HepG2 (cell line): Measurements from ENCODE around the gene BCL6. TPM values are rescaled to one million over a fixed set of nuclear protein-coding genes. Genes with fewer than 3 reads are reported as not detected.

Source experiments
- EHMT2 ChIP-seq: fragments of 200-600 bp; sonication (generic); IDR thresholded peaks from 2 replicates; pipeline ENCODE4 v1.7.0; 2017; ENCODE audit warnings: antibody characterized with exemption, low read depth, low read length, borderline replicate concordance
- GLI4 ChIP-seq: sonication (generic); formaldehyde crosslinking; IDR thresholded peaks from 2 replicates; pipeline ENCODE4 v1.5.1; 2020; ENCODE audit warnings: missing genetic modification reagents, mild to moderate bottlenecking, moderate library complexity, borderline replicate concordance
- GZF1 ChIP-seq: sonication (generic); formaldehyde crosslinking; IDR thresholded peaks from 2 replicates; pipeline ENCODE4 v1.5.1; 2020; ENCODE audit warnings: mild to moderate bottlenecking, missing genetic modification reagents
- SCMH1 ChIP-seq: sonication (generic); formaldehyde crosslinking; IDR thresholded peaks from 2 replicates; pipeline ENCODE4 v1.9.0; 2021; ENCODE audit warnings: missing genetic modification reagents, mild to moderate bottlenecking, borderline replicate concordance
- SP140L ChIP-seq: sonication (generic); formaldehyde crosslinking; IDR thresholded peaks from 2 replicates; pipeline ENCODE4 v1.4.0; 2020; ENCODE audit warnings: missing genetic modification reagents, borderline replicate concordance
- TBP ChIP-seq: sonication (generic); formaldehyde crosslinking; IDR thresholded peaks from 2 replicates; pipeline ENCODE4 v1.5.0; 2020; ENCODE audit warnings: missing genetic modification reagents
- TGIF2 ChIP-seq: IDR thresholded peaks from 2 replicates; pipeline ENCODE4 v1.6.1; 2016; ENCODE audit warnings: control low read depth, missing compliant biosample characterization
- ZNF235 ChIP-seq: sonication (generic); formaldehyde crosslinking; IDR thresholded peaks from 2 replicates; pipeline ENCODE4 v1.8.1; 2023; ENCODE audit warnings: mild to moderate bottlenecking, missing genetic modification reagents, borderline replicate concordance
- ZNF878 ChIP-seq: sonication (generic); formaldehyde crosslinking; IDR thresholded peaks from 2 replicates; pipeline ENCODE4 v1.8.1; 2023; ENCODE audit warnings: mild to moderate bottlenecking, missing genetic modification reagents, moderate library complexity
- ZNF891 ChIP-seq: sonication (generic); formaldehyde crosslinking; IDR thresholded peaks from 2 replicates; pipeline ENCODE4 v1.5.0; 2020; ENCODE audit warnings: mild to moderate bottlenecking, missing genetic modification reagents
- polyA plus RNA-seq, 8 experiments: library from polyadenylated mRNA; depleted of rRNA in 3 of 8; stranded (reverse) in 7 of 8; unstranded in 1 of 8; fragments of >200 nt; fragmentation: Illumina TruSeq in 4 of 8; extraction: Trizol in 4 of 8; gene quantifications; 2 replicates each; pipeline versions ENCODE4 v1.2.1 to v1.2.3, GENCODE V29; 2011 to 2016; ENCODE audit warnings: low read depth in 4 of 8, missing spikeins in 1 of 8, mixed read lengths in 1 of 8; ENCODE audit not compliant: insufficient read depth in 1 of 8
- total RNA-seq, 5 experiments: library from RNA; depleted of rRNA; stranded (reverse); fragments of >200 nt; fragmentation: Illumina TruSeq; extraction: Trizol; gene quantifications; 2 replicates each; pipeline ENCODE4 v1.2.3, GENCODE V29; 2016; ENCODE audit warnings: low read depth in 1 of 5
- TF ChIP-seq, protein P1 (sequence below): sonication (generic); formaldehyde crosslinking; IDR thresholded peaks from 2 replicates; pipeline ENCODE4 v1.5.1; 2020; ENCODE audit warnings: missing genetic modification reagents, mild to moderate bottlenecking, borderline replicate concordance
- TF ChIP-seq, protein P2 (sequence below): sonication (generic); formaldehyde crosslinking; conservative IDR thresholded peaks from 2 replicates; pipeline ENCODE4 v1.8.0; 2022; ENCODE audit warnings: mild to moderate bottlenecking, moderate library complexity, missing genetic modification reagents
- TF ChIP-seq, protein P3 (sequence below): sonication (generic); formaldehyde crosslinking; IDR thresholded peaks from 2 replicates; pipeline ENCODE4 v1.5.0; 2020; ENCODE audit warnings: mild to moderate bottlenecking, missing genetic modification reagents, borderline replicate concordance
- TF ChIP-seq, protein P4 (sequence below): sonication (generic); formaldehyde crosslinking; IDR thresholded peaks from 2 replicates; pipeline ENCODE4 v1.8.1; 2023; ENCODE audit warnings: missing genetic modification reagents, inconsistent platforms, borderline replicate concordance

BCL6 gene
- total and polyA plus RNA-seq, 2 of the 13 experiments (the other 11 are each of a cell fraction or from before 2014, with no cell fraction given), result 21.2 to 53.7 TPM

DNA sequence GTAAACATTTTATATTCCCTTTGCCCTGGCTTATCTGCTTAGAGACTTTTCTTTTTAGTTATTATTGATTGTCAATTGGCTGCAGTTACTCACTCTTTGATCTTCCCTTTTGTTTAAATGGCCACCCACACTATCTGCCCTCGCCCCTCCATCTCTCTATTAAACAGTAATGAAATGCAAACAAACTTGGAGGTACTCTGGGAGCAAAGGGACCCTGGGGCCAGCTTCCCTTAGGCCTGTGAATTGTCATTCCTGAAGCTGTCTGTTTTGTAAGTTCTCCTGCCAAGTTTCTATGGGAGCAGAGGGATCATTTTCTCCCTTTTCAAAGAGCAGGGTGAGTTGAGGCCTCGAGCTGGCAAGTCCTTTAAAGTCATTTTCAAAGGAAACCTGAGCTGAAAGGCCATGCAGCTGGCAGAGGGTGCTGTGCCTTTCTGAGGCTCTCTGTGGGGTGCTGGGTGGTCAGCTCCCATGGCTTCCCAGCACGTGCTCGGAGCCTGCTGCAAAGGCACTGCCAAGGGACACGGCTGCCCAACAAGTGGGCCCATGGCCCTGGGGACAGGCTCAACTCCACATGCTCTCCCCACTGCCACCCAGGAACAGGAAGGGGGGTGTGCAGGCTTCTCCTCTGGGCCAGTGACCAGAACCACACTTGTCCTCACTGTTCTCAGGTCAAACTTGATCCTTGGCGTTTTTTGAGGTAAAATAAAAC lies 25.5 kb downstream of the BCL6 start (continued):
- TF ChIP-seq, protein P1, sequence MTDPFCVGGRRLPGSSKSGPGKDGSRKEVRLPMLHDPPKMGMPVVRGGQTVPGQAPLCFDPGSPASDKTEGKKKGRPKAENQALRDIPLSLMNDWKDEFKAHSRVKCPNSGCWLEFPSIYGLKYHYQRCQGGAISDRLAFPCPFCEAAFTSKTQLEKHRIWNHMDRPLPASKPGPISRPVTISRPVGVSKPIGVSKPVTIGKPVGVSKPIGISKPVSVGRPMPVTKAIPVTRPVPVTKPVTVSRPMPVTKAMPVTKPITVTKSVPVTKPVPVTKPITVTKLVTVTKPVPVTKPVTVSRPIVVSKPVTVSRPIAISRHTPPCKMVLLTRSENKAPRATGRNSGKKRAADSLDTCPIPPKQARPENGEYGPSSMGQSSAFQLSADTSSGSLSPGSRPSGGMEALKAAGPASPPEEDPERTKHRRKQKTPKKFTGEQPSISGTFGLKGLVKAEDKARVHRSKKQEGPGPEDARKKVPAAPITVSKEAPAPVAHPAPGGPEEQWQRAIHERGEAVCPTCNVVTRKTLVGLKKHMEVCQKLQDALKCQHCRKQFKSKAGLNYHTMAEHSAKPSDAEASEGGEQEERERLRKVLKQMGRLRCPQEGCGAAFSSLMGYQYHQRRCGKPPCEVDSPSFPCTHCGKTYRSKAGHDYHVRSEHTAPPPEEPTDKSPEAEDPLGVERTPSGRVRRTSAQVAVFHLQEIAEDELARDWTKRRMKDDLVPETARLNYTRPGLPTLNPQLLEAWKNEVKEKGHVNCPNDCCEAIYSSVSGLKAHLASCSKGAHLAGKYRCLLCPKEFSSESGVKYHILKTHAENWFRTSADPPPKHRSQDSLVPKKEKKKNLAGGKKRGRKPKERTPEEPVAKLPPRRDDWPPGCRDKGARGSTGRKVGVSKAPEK (CRISPR knock-in tag), result no peak; the same call in 1 of the 2 replicates
- TF ChIP-seq, protein P2, sequence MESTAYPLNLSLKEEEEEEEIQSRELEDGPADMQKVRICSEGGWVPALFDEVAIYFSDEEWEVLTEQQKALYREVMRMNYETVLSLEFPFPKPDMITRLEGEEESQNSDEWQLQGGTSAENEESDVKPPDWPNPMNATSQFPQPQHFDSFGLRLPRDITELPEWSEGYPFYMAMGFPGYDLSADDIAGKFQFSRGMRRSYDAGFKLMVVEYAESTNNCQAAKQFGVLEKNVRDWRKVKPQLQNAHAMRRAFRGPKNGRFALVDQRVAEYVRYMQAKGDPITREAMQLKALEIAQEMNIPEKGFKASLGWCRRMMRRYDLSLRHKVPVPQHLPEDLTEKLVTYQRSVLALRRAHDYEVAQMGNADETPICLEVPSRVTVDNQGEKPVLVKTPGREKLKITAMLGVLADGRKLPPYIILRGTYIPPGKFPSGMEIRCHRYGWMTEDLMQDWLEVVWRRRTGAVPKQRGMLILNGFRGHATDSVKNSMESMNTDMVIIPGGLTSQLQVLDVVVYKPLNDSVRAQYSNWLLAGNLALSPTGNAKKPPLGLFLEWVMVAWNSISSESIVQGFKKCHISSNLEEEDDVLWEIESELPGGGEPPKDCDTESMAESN, result peak; percentile 59
- TF ChIP-seq EHMT2 (no peak; the same call in 1 of the 2 replicates), GZF1 (CRISPR knock-in tag) (no peak), SCMH1 (CRISPR knock-in tag) (no peak), ZNF235 (no peak), ZNF878 (CRISPR knock-in tag) (peak; percentile 69), GLI4 (CRISPR knock-in tag) (no peak), ZNF891 (peak; percentile 63; the same call in 1 of the 2 replicates), TBP (CRISPR knock-in tag) (no peak), TGIF2 (CRISPR knock-in tag) (peak; percentile 55; the same call in 1 of the 2 replicates), SP140L (CRISPR knock-in tag) (no peak)
- TF ChIP-seq, protein P3, sequence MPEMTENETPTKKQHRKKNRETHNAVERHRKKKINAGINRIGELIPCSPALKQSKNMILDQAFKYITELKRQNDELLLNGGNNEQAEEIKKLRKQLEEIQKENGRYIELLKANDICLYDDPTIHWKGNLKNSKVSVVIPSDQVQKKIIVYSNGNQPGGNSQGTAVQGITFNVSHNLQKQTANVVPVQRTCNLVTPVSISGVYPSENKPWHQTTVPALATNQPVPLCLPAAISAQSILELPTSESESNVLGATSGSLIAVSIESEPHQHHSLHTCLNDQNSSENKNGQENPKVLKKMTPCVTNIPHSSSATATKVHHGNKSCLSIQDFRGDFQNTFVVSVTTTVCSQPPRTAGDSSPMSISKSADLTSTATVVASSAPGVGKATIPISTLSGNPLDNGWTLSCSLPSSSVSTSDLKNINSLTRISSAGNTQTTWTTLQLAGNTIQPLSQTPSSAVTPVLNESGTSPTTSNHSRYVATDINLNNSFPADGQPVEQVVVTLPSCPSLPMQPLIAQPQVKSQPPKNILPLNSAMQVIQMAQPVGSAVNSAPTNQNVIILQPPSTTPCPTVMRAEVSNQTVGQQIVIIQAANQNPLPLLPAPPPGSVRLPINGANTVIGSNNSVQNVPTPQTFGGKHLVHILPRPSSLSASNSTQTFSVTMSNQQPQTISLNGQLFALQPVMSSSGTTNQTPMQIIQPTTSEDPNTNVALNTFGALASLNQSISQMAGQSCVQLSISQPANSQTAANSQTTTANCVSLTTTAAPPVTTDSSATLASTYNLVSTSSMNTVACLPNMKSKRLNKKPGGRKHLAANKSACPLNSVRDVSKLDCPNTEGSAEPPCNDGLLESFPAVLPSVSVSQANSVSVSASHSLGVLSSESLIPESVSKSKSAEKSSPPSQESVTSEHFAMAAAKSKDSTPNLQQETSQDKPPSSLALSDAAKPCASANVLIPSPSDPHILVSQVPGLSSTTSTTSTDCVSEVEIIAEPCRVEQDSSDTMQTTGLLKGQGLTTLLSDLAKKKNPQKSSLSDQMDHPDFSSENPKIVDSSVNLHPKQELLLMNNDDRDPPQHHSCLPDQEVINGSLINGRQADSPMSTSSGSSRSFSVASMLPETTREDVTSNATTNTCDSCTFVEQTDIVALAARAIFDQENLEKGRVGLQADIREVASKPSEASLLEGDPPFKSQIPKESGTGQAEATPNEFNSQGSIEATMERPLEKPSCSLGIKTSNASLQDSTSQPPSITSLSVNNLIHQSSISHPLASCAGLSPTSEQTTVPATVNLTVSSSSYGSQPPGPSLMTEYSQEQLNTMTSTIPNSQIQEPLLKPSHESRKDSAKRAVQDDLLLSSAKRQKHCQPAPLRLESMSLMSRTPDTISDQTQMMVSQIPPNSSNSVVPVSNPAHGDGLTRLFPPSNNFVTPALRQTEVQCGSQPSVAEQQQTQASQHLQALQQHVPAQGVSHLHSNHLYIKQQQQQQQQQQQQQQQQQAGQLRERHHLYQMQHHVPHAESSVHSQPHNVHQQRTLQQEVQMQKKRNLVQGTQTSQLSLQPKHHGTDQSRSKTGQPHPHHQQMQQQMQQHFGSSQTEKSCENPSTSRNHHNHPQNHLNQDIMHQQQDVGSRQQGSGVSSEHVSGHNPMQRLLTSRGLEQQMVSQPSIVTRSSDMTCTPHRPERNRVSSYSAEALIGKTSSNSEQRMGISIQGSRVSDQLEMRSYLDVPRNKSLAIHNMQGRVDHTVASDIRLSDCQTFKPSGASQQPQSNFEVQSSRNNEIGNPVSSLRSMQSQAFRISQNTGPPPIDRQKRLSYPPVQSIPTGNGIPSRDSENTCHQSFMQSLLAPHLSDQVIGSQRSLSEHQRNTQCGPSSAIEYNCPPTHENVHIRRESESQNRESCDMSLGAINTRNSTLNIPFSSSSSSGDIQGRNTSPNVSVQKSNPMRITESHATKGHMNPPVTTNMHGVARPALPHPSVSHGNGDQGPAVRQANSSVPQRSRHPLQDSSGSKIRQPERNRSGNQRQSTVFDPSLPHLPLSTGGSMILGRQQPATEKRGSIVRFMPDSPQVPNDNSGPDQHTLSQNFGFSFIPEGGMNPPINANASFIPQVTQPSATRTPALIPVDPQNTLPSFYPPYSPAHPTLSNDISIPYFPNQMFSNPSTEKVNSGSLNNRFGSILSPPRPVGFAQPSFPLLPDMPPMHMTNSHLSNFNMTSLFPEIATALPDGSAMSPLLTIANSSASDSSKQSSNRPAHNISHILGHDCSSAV, result no peak
- TF ChIP-seq, protein P4, sequence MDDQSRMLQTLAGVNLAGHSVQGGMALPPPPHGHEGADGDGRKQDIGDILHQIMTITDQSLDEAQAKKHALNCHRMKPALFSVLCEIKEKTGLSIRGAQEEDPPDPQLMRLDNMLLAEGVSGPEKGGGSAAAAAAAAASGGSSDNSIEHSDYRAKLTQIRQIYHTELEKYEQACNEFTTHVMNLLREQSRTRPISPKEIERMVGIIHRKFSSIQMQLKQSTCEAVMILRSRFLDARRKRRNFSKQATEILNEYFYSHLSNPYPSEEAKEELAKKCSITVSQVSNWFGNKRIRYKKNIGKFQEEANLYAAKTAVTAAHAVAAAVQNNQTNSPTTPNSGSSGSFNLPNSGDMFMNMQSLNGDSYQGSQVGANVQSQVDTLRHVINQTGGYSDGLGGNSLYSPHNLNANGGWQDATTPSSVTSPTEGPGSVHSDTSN, result no peak
